ENCODE data around the gene CFAP46.

Gene CFAP46

DNA sequence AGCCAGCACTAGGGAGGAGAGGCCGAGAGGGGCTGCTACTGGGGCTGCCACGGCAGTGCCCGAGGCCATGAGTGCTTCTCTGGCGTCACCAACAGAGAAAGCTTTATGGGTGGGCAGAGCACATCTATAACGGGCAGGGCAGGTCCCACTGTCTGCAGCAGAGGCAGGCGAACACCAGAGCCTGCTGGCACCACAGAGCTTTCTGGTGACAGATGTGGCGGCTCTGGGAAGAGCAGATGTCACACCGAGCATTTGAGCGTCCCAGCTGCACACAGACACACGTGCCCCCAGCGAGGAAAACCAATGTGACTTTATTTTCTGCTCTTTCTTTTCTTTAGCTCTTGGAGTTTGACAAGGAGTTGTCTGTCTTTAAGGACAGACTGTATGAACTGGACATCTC, 176.9 kb downstream of the CFAP46 start:
- H3K4me1 ChIP-seq: no peaks in the 10 kb centered on the region
- no peaks in the 10 kb centered on the region for H3K36me3 ChIP-seq (replicated peaks)
- in situ Hi-C loops (cut with MboI; ENCODE audit: low sequenced_read_pairs): no loop called here
- H3K9me3 ChIP-seq: no peaks in the 10 kb centered on the region
- H3K4me3 ChIP-seq: no peak overlapping the region
- DNase-seq (ENCODE audit: low spot score in 2 of 2): no peak
- H3K27me3 ChIP-seq (ENCODE audit: low read depth): no peaks in the 10 kb centered on the region

DNA sequence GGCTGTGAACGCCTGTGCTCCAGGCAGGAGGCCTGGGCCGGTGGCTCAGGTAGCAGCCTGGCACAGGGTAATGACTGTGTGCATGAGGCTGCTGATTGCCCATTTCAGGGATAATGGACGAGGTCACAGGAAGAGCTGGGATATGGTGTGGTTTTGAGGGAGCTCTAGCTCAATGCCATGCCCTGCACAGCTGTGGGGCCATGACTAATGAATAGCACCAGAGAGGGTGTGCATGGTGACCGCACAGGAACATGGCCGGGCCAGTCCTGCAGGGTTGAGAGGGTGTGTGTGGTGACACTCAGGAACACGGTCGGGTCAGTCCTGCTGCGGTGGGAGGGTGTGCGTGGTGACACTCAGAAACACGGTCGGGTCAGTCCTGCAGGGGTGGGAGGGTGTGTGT, 178.3 kb downstream of the CFAP46 start:
- Histone ChIP-seq H3K36me3 (replicated peaks) (no peaks in the 10 kb centered on the region), H3K27me3 (ENCODE audit: low read depth) (no peaks in the 10 kb centered on the region), H3K9me3 (no peaks in the 10 kb centered on the region), H3K4me1 (no peaks in the 10 kb centered on the region), H3K4me3 (no peak overlapping the region)
- in situ Hi-C loops (cut with MboI; ENCODE audit: low sequenced_read_pairs): no loop called here
- no peak for DNase-seq (ENCODE audit: low spot score in 2 of 2)

DNA sequence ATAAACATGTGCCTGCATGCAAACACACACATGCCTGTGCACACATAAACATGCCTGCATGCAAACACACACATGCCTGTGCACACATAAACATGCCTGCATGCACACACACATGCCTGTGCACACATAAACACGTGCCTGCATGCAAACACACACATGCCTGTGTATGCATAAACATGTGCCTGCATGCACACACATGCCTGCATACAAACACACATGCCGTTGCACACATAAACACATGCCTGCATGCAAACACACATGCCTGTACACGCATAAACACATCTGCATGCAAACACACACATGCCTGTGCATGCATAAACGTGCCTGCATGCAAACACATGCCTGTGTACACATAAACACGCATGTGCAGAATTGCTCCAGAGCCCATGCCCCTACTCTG, 178.8 kb downstream of the CFAP46 start:
- no peak for DNase-seq (ENCODE audit: low spot score in 2 of 2)

DNA sequence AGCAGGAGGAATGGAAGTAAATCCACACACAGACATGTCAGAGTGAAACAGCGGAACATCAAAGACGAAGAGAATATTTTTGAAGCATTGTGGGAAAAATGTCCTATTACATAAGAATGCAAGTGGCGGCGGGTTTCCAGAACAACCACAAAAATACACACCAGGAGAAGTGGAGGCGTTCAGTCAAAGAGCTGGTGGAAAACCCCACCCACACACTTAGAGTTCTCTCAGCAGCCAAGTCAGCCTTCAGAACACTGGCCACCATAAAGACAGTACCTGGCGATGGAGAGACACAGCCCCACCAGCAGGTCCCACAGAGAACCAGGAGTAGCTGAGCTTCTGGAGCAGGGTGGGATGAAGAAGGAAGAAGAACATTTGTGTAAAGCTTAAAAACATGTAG, 180.1 kb downstream of the CFAP46 start:
- Histone ChIP-seq H3K27me3 (ENCODE audit: low read depth) (no peaks in the 10 kb centered on the region), H3K4me3 (no peak overlapping the region), H3K36me3 (replicated peaks) (no peaks in the 10 kb centered on the region), H3K4me1 (no peaks in the 10 kb centered on the region), H3K9me3 (no peaks in the 10 kb centered on the region)
- in situ Hi-C loops (cut with MboI; ENCODE audit: low sequenced_read_pairs): no loop called here
- DNase-seq (ENCODE audit: low spot score in 2 of 2): no peak

More for the DNA sequence above, 178.8 kb downstream of the CFAP46 start:
- Histone ChIP-seq H3K9me3 (no peaks in the 10 kb centered on the region), H3K36me3 (replicated peaks) (no peaks in the 10 kb centered on the region), H3K4me3 (no peak overlapping the region), H3K27me3 (ENCODE audit: low read depth) (no peaks in the 10 kb centered on the region), H3K4me1 (no peaks in the 10 kb centered on the region)
- in situ Hi-C loops (cut with MboI; ENCODE audit: low sequenced_read_pairs): no loop called here

DNA sequence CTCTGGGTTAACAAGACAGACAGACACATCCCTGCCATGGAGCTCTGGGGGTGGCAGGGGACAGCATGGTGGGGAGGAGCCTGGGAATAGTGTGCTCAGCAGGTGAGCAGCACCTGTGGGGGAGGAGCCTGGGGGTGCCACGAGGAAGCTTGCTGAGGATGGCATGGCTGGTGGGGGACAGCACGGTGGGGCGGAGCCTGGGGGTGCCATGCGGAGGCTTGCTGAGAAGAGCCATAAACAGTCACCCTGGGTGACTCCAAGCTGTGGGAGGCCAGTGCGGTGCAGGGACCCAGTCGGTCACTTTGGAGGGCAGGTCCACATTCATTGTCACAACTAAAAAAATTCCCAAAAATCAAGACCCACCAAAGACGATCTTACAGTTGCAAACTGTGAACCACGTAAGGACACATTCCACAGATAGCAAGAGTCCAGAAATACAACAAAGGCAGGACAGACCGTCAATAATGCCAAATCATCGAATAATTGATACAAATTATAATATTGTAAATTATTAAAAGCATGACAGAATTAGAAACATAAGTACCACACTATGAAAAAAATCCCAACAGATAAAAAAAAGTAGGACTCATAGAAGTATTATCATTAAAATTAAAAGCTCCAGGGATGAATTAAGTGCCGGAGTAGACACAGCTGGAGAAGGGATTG, 180.8 kb downstream of the CFAP46 start:
- Histone ChIP-seq H3K4me3 (no peak overlapping the region), H3K9me3 (no peaks in the 10 kb centered on the region), H3K27me3 (ENCODE audit: low read depth) (no peaks in the 10 kb centered on the region), H3K4me1 (no peaks in the 10 kb centered on the region), H3K36me3 (replicated peaks) (no peaks in the 10 kb centered on the region)
- in situ Hi-C loops (cut with MboI; ENCODE audit: low sequenced_read_pairs): no loop called here
- DNase-seq (ENCODE audit: low spot score in 2 of 2): no peak

DNA sequence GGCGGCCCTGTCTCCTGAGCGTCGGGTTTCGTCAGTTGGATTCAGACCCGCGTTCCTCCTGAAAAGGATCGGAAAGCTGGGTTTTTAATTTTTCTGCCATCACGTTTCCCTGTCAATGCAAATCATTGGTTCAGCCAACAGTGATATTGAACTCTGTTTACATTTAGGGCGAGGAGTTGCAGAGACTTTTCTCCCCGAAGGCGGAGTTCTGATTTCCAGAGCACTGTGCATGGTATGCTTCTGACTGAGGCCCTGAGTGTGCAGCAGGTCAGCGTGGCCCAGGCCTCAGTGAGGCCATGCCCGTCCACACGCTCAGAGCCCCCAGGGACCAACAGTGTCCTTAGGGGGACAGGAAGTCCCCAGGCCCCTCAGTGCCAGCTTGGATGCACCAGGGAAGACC, 183.5 kb downstream of the CFAP46 start:
- H3K27me3 ChIP-seq (ENCODE audit: low read depth): no peaks in the 10 kb centered on the region
- DNase-seq (ENCODE audit: low spot score in 2 of 2): no peak
- no peak overlapping the region for H3K4me3 ChIP-seq
- H3K9me3 ChIP-seq: no peaks in the 10 kb centered on the region
- in situ Hi-C loops (cut with MboI; ENCODE audit: low sequenced_read_pairs): no loop called here
- H3K4me1 ChIP-seq: no peaks in the 10 kb centered on the region
- no peaks in the 10 kb centered on the region for H3K36me3 ChIP-seq (replicated peaks)
